K562 (cell line): ENCODE measurements around the gene KRTAP10-4. TPM values are rescaled to one million over a fixed set of nuclear protein-coding genes. Genes with fewer than 3 reads are reported as not detected.
A peak's percentile ranks its signal among the peaks of the same experiment; 100 is the strongest.

Source experiments
- ATAC-seq: fragments of 200-7000 bp; cut with Tn5 transposase; 3 replicates; pipeline ENCODE4 v1.9.1; 2020; ENCODE audit warnings: moderate library complexity
- BruUV-seq: library from RNA; stranded (reverse); fragments of 400-500 nt; replicated peaks from 2 replicates; lab custom pipeline; 2021; lab: Mats Ljungman, UMichigan
- CTCF ChIA-PET: fragments of 300-600 bp; formaldehyde crosslinking; extraction: SDS; loops from one replicate; lab custom pipeline; 2021; ENCODE audit warnings: low intra/inter-chr PET ratio; lab: Yijun Ruan, JAX
- POLR2A ChIA-PET: fragments of 300-600, 350-650 bp; sonication (Branson Sonifier 250); formaldehyde crosslinking; extraction: SDS; loops from one replicate; lab custom pipeline; 2021; ENCODE audit warnings: antibody characterized with exemption, inconsistent platforms; lab: Yijun Ruan, JAX
- DNase-seq, 4 experiments: peaks; one replicate each; pipeline versions ENCODE4 v3.0.0 to v3.0.0-alpha.2; 2011 to 2018; ENCODE audit warnings: low spot score in 3 of 4, mixed read lengths in 3 of 4; ENCODE audit errors: extremely low read depth in 1 of 4
- FAIRE-seq: peaks from 2 replicates; lab custom pipeline; 2011; peaks lifted over from hg19 to GRCh38; lab: Jason Lieb, UNC
- H2AFZ ChIP-seq: 2 replicates; pipeline ENCODE4 v1.6.0; 2011; ENCODE audit warnings: low read depth, low read length, control low read depth, inconsistent platforms
- H3K27ac ChIP-seq: fragments of 200-600 bp; 3 replicates; pipeline ENCODE4 v1.8.0; 2011; ENCODE audit warnings: low read depth, mild to moderate bottlenecking, control low read depth, inconsistent platforms, low read length, moderate library complexity, mixed read lengths; ENCODE audit errors: extremely low read depth
- H3K27me3 ChIP-seq, 2 experiments: fragments of 300-600 bp in 1 of 2; 2 replicates in 1 of 2; 3 replicates in 1 of 2; pipeline versions ENCODE4 v1.6.0 to v1.8.0; 2011; ENCODE audit warnings: inconsistent platforms in 2 of 2, low read length in 2 of 2, mild to moderate bottlenecking in 1 of 2, mixed read lengths in 1 of 2, moderate library complexity in 1 of 2; ENCODE audit not compliant: control insufficient read depth in 2 of 2, insufficient read depth in 2 of 2
- H3K36me3 ChIP-seq: fragments of 300-600 bp; 3 replicates; pipeline ENCODE4 v1.8.0; 2011; ENCODE audit warnings: mild to moderate bottlenecking, low read length, inconsistent platforms; ENCODE audit not compliant: control insufficient read depth, insufficient read depth
- H3K4me1 ChIP-seq, 2 experiments: fragments of 200-600 bp in 1 of 2; replicated peaks in 1 of 2; 2 replicates in 1 of 2; 3 replicates in 1 of 2; pipeline versions ENCODE4 v1.5.1 to v1.8.0; 2011; ENCODE audit warnings: inconsistent platforms in 2 of 2, low read length in 2 of 2, mild to moderate bottlenecking in 1 of 2, mixed read lengths in 1 of 2, moderate library complexity in 1 of 2; ENCODE audit not compliant: control insufficient read depth in 2 of 2, insufficient read depth in 2 of 2
- H3K4me2 ChIP-seq: 2 replicates; pipeline ENCODE4 v1.6.1; 2011; ENCODE audit warnings: low read length, control low read depth, inconsistent platforms, mixed read lengths; ENCODE audit not compliant: insufficient read depth
- H3K4me3 ChIP-seq: fragments of 200-600 bp; sonication (generic), shearing (Covaris generic); 2 replicates; pipeline ENCODE4 v1.5.1; 2016; ENCODE audit warnings: control low read depth, inconsistent platforms
- H3K79me2 ChIP-seq: fragments of 200-600 bp; 3 replicates; pipeline ENCODE4 v1.8.0; 2011; ENCODE audit warnings: low read length, inconsistent platforms; ENCODE audit not compliant: control insufficient read depth, insufficient read depth
- H3K9ac ChIP-seq, 2 experiments: 2 replicates each; pipeline versions ENCODE4 v1.6.0 to v1.6.1; 2011; ENCODE audit warnings: low read depth in 2 of 2, low read length in 2 of 2, control low read depth in 1 of 2, inconsistent platforms in 1 of 2, mild to moderate bottlenecking in 1 of 2, mixed read lengths in 1 of 2; ENCODE audit not compliant: insufficient read depth in 1 of 2
- H3K9me1 ChIP-seq: one replicate; pipeline ENCODE4 v1.6.0; 2011; ENCODE audit warnings: inconsistent platforms, mild to moderate bottlenecking, low read length, moderate library complexity; ENCODE audit not compliant: control insufficient read depth, insufficient read depth
- H3K9me3 ChIP-seq: replicated peaks from 2 replicates; pipeline ENCODE4 v1.5.1; 2011; ENCODE audit warnings: low read depth, low read length, inconsistent platforms; ENCODE audit not compliant: control insufficient read depth, insufficient read depth
- H4K20me1 ChIP-seq: replicated peaks from 2 replicates; pipeline ENCODE4 v1.6.1; 2011; ENCODE audit warnings: low read length, inconsistent platforms, mixed read lengths; ENCODE audit not compliant: control insufficient read depth, insufficient read depth
- CTCF ChIP-seq, 3 experiments: IDR thresholded peaks in 2 of 3; conservative IDR thresholded peaks in 1 of 3; 2 replicates each; pipeline ENCODE4 v1.5.1; 2011 to 2012; ENCODE audit warnings: low read length in 3 of 3, mild to moderate bottlenecking in 3 of 3, control low read depth in 2 of 3, improper control_type of control experiment in 1 of 3, inconsistent platforms in 1 of 3, low read depth in 1 of 3, mixed read lengths in 1 of 3, moderate library complexity in 1 of 3; ENCODE audit not compliant: insufficient read depth in 2 of 3
- TSHZ1 ChIP-seq: fragments of 250-450 bp; sonication (Bioruptor Pico); IDR thresholded peaks from 2 replicates; pipeline ENCODE4 v1.4.0; 2020; ENCODE audit warnings: mild to moderate bottlenecking, moderate library complexity
- WGBS: fragments of 100-300 bp; shearing (Covaris generic); methylation state at CpG from one replicate; pipeline ENCODE4 v1.1.6; 2016; ENCODE audit warnings: low coverage, mixed read lengths; ENCODE audit not compliant: insufficient coverage; ENCODE audit errors: missing lambda C conversion rate; 5-methylcytosine and 5-hydroxymethylcytosine counted together
- in situ Hi-C: fragments of 300-500 bp; cut with MboI; formaldehyde crosslinking; loops from 4 replicates; pipeline ENCODE4 v1.15.0; 2018; ENCODE audit warnings: inconsistent platforms, mixed read lengths
- intact Hi-C: fragments of 100-400 bp; cut with micrococcal nuclease; formaldehyde crosslinking; loops from 2 replicates; pipeline ENCODE4 v1.14.2; 2022
- polyA plus RNA-seq, 8 experiments: library from polyadenylated mRNA; depleted of rRNA in 4 of 8; stranded (reverse) in 5 of 8; unstranded in 3 of 8; fragments of >200 nt; fragmentation: Nextera tagmentation in 2 of 8; fragmentation: Illumina TruSeq in 1 of 8; extraction: Ambion mirVana in 2 of 8; extraction: Trizol in 1 of 8; gene quantifications; 2 replicates each; pipeline versions ENCODE4 v1.2.1 to v1.2.3, GENCODE V29; 2011 to 2014; ENCODE audit warnings: inconsistent platforms in 1 of 8, missing spikeins in 1 of 8
- total RNA-seq, 7 experiments: library from RNA; depleted of rRNA in 6 of 7; stranded (reverse); fragments of >200 nt in 6 of 7; fragmentation: Illumina TruSeq in 2 of 7; extraction: Trizol in 2 of 7; gene quantifications; 2 replicates each; pipeline versions ENCODE4 v1.2.1 to v1.2.3, GENCODE V29; 2011 to 2021; ENCODE audit warnings: low replicate concordance in 1 of 7

The KRTAP10-4 gene
- total and polyA plus RNA-seq, 9 of the 15 experiments (the other 6 are each of a cell fraction or from before 2014, with no cell fraction given): not detected

- no peaks in the 10 kb centered on the region for H4K20me1 ChIP-seq
- no peaks in the 10 kb centered on the region for H3K9me3 ChIP-seq
- ATAC-seq (peak; percentile 51; the same call in 1 of the 3 replicates), DNase-seq (no peak), FAIRE-seq (peak; percentile 52)
- H3K79me2 ChIP-seq: no peaks in the 10 kb centered on the region
- TF ChIP-seq TSHZ1 (CRISPR knock-in tag): no peak
- peak in 1 of 3 experiments; percentile 9; a peak in 1 of 6 replicates for TF ChIP-seq CTCF (IDR thresholded peaks at IDR 0.05 in 2 of 3, conservative IDR thresholded peaks at IDR 0.05 in 1 of 3; ENCODE audit: insufficient read depth in 2 of 3, low read depth in 1 of 3, low read length in 3 of 3)
- POLR2A ChIA-PET: no interaction called here
- H3K4me3 ChIP-seq: no peak overlapping the region
- H3K9me1 ChIP-seq: peaks cover 3% of the 10 kb centered on the region
- intact Hi-C loops (no loop called here), in situ Hi-C loops (no loop called here)
- H3K9ac ChIP-seq: no peak overlapping the region
- peaks cover 0 to 10% of the 10 kb centered on the region in 2 experiments; a peak in 2 of 5 replicates for H3K4me1 ChIP-seq
- no peak overlapping the region for H3K27ac ChIP-seq
- no peak overlapping the region for H3K4me2 ChIP-seq
- H2AFZ ChIP-seq: no peak overlapping the region
- CTCF ChIA-PET: no interaction called here
- no peaks in the 10 kb centered on the region for H3K36me3 ChIP-seq
- 0% methylated on average over 4 of the region's 4 CpGs for WGBS
- BruUV-seq: no TSS peak
- H3K27me3 ChIP-seq: peaks cover 14 to 37% of the 10 kb centered on the region in 2 experiments; a peak in 4 of 5 replicates
Measured at GRCh38 chr21:44618504-44618903, 45.0 kb downstream of the KRTAP10-4 start.
